HG02623 (cell line): ENCODE measurements around the gene C2orf42.
A peak's percentile ranks its signal among the peaks of the same experiment; 100 is the strongest.
"Not testable (repeated sequence)": the region's sequence is repeated elsewhere in the genome, so short reads cannot be mapped to it uniquely, and the experiment has no call there.

Experiments used
- ATAC-seq: cut with Tn5 transposase; IDR thresholded peaks from one replicate; pipeline ENCODE4 v1.9.1; 2021; ENCODE audit warnings: moderate library complexity; ENCODE audit not compliant: unreplicated experiment

C2orf42 gene

DNA sequence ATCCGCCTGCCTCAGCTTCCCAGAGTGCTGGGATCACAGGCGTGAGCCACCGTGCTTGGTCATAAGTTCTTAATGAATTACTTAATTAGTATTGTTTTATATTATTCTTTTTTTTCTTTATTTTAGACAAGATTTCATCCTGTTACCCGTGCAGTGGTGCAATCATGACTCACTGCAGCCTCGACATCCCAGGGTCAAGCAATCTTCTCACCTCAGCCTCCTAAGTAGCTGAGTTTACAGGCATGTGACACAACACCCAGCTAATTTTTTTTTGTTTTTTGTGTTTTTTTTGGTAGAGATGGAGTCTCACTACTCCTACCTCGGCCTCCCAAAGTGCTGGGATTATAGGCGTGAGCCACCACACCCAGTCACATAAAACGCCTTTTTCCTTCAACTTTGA lies 17.3 kb downstream of the C2orf42 start:
- no peak for ATAC-seq

DNA sequence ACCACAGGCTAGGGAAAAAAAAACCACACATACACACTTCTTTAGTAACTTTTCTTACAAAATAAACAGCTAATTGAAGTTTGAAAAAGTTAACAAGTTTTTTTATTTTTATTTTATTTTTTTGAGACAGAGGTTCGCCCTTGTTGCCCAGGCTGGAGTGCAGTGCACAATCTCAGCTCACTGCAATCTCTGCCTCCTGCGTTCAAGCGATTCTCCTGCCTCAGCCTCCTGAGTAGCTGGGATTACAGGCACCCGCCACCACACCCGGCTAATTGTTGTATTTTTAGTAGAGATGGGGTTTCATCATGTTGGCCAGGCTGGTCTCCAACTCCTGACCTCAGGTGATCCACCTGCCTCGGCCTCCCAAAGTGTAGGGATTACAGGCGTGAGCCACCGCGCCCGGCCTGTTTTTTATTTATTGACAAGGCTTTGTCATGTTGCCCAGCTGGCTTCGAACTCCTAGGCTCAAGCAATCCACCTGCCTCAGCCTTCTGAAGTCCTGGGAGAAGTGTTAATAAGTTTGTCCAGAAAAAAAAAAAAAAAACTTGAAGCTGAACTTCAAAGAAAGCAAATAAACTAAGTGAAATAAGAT lies 21.1 kb downstream of the C2orf42 start:
- not testable (repeated sequence) for ATAC-seq

- peak; percentile 72 for ATAC-seq
These were observed 29.7 kb downstream of the C2orf42 start for GRCh38 chr2:70161069-70161534.

DNA sequence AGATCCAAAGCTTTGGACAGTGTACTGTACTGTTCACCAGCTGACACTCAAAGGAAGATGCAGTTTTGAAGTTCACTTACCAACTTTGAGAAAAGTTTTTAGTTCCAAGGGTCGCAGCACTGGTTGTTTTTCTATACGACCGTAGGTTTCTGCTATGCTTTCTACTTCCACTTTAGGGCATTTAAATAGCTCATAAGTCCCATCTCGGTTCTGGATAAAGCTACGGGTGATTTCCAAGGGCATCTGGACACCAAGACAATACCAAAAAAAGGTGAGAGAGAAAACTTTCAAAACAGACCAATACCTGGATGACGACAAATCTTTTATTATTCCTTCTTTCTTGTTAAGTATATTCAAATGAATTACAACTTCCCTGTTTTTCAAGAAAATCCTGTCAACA lies 30.3 kb downstream of the C2orf42 start:
- no peak for ATAC-seq

- ATAC-seq: not testable (repeated sequence)
These were observed 41.6 kb downstream of the C2orf42 start for GRCh38 chr2:70149130-70149686.

DNA sequence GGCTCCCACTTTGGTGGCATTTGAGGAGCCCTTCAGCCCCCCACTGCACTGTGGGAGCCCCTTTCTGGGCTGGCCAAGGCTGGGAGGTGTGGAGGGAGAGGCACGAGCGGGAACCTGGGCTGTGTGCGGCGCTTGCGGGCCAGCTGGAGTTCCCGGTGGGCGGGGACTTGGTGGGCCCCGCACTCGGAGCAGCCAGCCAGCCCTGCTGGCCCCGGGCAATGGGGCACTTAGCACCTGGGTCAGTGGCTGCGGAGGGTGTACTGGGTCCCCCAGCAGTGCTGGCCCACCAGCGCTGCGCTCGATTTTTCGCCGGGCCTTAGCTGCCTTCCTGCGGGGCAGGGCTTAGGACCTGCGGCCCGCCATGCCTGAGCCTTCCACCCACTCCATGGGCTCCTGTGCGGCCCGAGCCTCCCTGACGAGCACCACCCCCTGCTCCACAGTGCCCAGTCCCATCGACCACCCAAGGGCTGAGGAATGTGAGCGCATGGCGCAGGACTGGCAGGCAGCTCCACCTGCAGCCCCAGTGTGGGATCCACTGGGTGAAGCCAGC lies 42.5 kb downstream of the C2orf42 start:
- not testable (repeated sequence) for ATAC-seq

- no peak for ATAC-seq
These were observed 44.7 kb downstream of the C2orf42 start for GRCh38 chr2:70145851-70146739.

DNA sequence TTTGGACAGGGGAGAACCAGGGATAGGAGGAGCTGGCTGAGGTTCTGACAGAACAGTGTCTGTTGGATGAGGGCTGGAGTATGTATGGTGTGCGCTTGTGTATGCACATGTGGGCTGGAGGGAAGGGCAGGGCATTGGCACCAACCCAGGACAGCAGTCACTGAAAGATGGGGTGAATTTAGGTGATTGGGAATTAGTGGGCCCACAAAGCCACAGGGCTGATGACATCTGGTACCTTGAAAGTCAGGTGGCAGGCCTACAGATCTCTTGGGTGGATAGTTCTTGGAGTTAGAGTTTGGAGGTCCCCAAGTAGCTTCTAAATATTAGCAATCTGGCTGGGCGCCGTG lies 45.7 kb downstream of the C2orf42 start:
- no peak for ATAC-seq

DNA sequence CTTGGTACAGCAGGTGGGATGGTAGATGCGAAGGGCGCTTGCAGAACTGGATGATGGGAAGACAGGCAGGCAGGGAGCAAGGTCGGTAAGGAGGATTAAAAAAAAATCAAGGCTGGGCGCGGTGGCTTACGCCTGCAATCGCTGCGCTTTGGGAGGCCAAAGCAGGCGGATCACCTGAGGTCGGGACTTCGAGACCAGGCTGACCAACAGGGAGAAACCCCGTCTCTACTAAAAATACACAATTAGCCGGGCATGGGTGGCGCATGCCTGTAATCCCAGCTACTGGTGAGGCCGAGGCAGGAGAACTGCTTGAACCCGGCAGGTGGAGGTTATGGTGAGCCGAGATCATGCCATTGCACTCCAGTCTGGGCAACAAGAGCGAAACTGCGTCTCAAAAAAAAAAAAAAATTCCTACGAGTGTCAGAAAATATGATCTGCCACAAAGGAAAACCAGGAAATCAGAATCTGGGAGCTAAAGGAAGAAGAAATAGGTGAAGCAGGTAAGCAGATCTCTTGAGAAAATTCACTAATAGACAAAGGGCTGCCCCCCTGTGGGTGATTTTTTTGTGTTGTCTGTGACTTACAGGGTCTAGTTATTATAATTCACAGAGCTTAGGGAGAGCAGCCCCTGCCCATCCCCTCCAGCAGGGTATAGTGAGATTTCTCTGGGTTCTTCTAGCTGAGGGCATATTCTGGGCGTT lies 46.2 kb downstream of the C2orf42 start:
- ATAC-seq: no peak

DNA sequence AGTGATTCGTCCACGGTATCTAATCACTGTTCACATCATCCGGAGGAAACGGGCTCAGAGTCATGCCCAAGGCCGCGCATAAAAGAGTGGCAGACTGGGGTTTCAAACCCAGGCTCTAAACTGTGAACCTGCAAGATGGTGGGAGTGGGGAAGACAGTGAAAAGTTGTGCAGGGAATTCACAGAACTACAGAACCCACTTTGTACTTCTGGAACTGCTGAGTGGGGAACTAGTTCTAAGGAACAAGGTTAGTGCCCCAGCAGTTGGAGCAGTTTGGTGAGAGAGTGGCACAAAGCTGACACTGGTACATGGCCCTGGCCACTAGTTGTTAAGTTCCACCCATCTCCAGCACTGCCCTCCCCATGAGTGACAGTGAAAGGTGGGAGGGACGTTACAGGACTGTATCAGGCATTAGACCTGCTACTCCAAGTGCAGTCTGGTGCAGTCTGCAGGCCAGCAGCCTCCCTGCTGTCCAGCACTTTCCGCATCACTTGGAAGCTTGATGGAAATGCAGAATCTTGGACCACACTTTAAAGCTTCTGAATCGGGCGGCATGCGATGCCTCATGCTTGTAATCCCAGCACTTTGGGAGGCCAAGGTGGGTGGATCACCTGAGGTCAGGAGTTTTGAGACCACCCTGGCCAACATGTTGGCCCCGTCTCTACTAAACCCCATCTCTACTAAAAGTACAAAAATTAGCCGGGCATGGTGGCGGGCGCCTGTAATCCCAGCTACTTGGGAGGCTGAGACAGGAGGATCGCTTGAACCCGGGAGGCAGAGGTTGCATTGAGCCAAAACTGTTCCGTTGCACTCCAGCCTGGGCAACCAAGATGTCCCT lies 47.3 kb downstream of the C2orf42 start:
- no peak for ATAC-seq

- peak; percentile 59 for ATAC-seq
These were observed 48.1 kb downstream of the C2orf42 start for GRCh38 chr2:70142590-70143313.

GRCh38 chr2:70141902-70142589 lies 48.8 kb downstream of the C2orf42 start:
- ATAC-seq: peak; percentile 22

- ATAC-seq: peak; percentile 31
These were observed 49.5 kb downstream of the C2orf42 start for GRCh38 chr2:70141212-70141901.

DNA sequence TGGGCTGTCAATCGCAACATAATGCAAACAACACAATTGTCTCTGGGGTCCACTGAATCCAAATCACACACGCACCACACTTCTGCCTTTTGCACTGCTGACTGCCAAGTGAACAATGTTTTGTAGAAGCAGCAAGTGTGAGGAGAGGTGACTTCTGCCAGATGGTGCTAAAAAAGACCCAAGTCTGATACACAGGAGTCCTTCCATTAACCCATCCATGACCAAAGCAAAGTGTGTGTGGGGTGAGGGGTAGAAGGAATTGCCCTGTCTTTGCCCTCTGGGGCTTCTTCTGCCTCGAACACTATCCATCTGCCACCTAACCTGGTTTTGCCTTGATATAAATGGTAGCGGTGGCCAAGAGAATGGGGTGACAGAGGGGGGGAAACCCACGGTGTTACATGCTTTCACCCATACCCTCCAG lies 50.0 kb downstream of the C2orf42 start:
- ATAC-seq: no peak

- ATAC-seq: not testable (repeated sequence)
These were observed 56.4 kb downstream of the C2orf42 start for GRCh38 chr2:70134323-70134983.

GRCh38 chr2:70133491-70134322 lies 57.1 kb downstream of the C2orf42 start:
- no peak for ATAC-seq

DNA sequence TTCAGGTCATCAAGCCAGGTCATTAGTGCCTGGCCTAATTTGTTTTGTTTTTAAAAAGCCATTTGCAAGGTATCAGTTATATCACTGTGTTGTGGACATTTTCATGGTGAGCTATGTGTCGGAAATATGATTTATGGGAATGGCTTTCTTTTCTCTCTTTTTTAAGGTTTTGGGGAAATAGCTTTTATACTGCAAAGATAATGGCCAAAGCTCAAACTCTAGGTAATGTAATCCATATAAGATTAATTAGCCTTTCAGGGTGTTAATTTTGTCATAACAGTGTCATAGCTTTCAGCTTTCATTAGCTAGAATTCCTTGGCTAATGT lies 57.7 kb downstream of the C2orf42 start:
- no peak for ATAC-seq
